ENCODE results near the gene UNC79.

The UNC79 gene

GRCh38 chr14:93737634-93738033 is 306.9 kb downstream of the UNC79 start:
- Histone ChIP-seq H3K4me1 (no peaks in the 10 kb centered on the region), H3K27ac (no peak overlapping the region), H3K9ac (no peak overlapping the region), H3K27me3 (ENCODE audit: control insufficient read depth, insufficient read depth, low read length) (no peaks in the 10 kb centered on the region), H3K79me2 (no peaks in the 10 kb centered on the region), H3K9me3 (ENCODE audit: control insufficient read depth, low read length) (no peaks in the 10 kb centered on the region), H3K36me3 (ENCODE audit: control insufficient read depth, insufficient read depth, low read length) (no peaks in the 10 kb centered on the region), H3K4me3 (ENCODE audit: low read depth, low read length) (no peak overlapping the region), H2AFZ (no peak overlapping the region), H3K4me2 (ENCODE audit: low read length) (no peak overlapping the region)
- no peak for TF ChIP-seq CTCF (IDR thresholded peaks at IDR 0.05)

- H3K9me3 ChIP-seq (ENCODE audit: control insufficient read depth, low read length): no peaks in the 10 kb centered on the region
- H2AFZ ChIP-seq: no peak overlapping the region
- no peaks in the 10 kb centered on the region for H3K4me1 ChIP-seq
- no peaks in the 10 kb centered on the region for H3K79me2 ChIP-seq
- TF ChIP-seq CTCF (IDR thresholded peaks at IDR 0.05): no peak
- H3K27ac ChIP-seq: no peak overlapping the region
- H3K4me3 ChIP-seq (ENCODE audit: low read depth, low read length): no peak overlapping the region
- no peak overlapping the region for H3K9ac ChIP-seq
- H3K27me3 ChIP-seq (ENCODE audit: control insufficient read depth, insufficient read depth, low read length): no peaks in the 10 kb centered on the region
- no peaks in the 10 kb centered on the region for H3K36me3 ChIP-seq (ENCODE audit: control insufficient read depth, insufficient read depth, low read length)
- no peak overlapping the region for H3K4me2 ChIP-seq (ENCODE audit: low read length)
Observed at GRCh38 chr14:93741556-93742230, 311.0 kb downstream of the UNC79 start.

- no peak overlapping the region for H2AFZ ChIP-seq
- no peak overlapping the region for H3K4me3 ChIP-seq (ENCODE audit: low read depth, low read length)
- H3K4me1 ChIP-seq: no peaks in the 10 kb centered on the region
- no peak overlapping the region for H3K9ac ChIP-seq
- no peak overlapping the region for H3K4me2 ChIP-seq (ENCODE audit: low read length)
- no peaks in the 10 kb centered on the region for H3K9me3 ChIP-seq (ENCODE audit: control insufficient read depth, low read length)
- H3K27me3 ChIP-seq (ENCODE audit: control insufficient read depth, insufficient read depth, low read length): no peaks in the 10 kb centered on the region
- no peak overlapping the region for H3K27ac ChIP-seq
- H3K36me3 ChIP-seq (ENCODE audit: control insufficient read depth, insufficient read depth, low read length): no peaks in the 10 kb centered on the region
- TF ChIP-seq CTCF (IDR thresholded peaks at IDR 0.05): no peak
- no peaks in the 10 kb centered on the region for H3K79me2 ChIP-seq
Observed at GRCh38 chr14:93742761-93743160, 312.0 kb downstream of the UNC79 start.

- no peak for TF ChIP-seq CTCF (IDR thresholded peaks at IDR 0.05)
- no peaks in the 10 kb centered on the region for H3K79me2 ChIP-seq
- no peak overlapping the region for H2AFZ ChIP-seq
- H3K9ac ChIP-seq: no peak overlapping the region
- no peaks in the 10 kb centered on the region for H3K4me1 ChIP-seq
- H3K9me3 ChIP-seq (ENCODE audit: control insufficient read depth, low read length): no peaks in the 10 kb centered on the region
- no peak overlapping the region for H3K4me3 ChIP-seq (ENCODE audit: low read depth, low read length)
- no peaks in the 10 kb centered on the region for H3K36me3 ChIP-seq (ENCODE audit: control insufficient read depth, insufficient read depth, low read length)
- no peak overlapping the region for H3K27ac ChIP-seq
- no peak overlapping the region for H3K4me2 ChIP-seq (ENCODE audit: low read length)
- H3K27me3 ChIP-seq (ENCODE audit: control insufficient read depth, insufficient read depth, low read length): no peaks in the 10 kb centered on the region
Observed at GRCh38 chr14:93743270-93744060, 312.7 kb downstream of the UNC79 start.
